Ovary (tissue), 9 donors: ENCODE measurements around the gene EML1. TPM values are rescaled to one million over a fixed set of nuclear protein-coding genes. Genes with fewer than 3 reads are reported as not detected.
"Not testable (repeated sequence)": the region's sequence is repeated elsewhere in the genome, so short reads cannot be mapped to it uniquely, and the experiment has no call there.

ENCODE experiments used
- DNase-seq, 5 donors: peaks; one replicate each; pipeline ENCODE4 v3.0.0-alpha.2; 2019 to 2020
- H3K27ac ChIP-seq, 2 donors: fragments of 200-600 bp; one replicate each; pipeline versions ENCODE4 v1.5.1 to v1.8.0; 2019 to 2022
- H3K27me3 ChIP-seq: fragments of 200-600 bp; one replicate; pipeline ENCODE4 v1.8.0; 2022
- H3K36me3 ChIP-seq: fragments of 200-600 bp; sonication (generic); one replicate; pipeline ENCODE4 v1.5.1; 2019
- H3K4me1 ChIP-seq: one replicate; pipeline ENCODE4 v1.8.1; 2013; ENCODE audit warnings: mild to moderate bottlenecking, moderate library complexity; ENCODE audit not compliant: insufficient read depth
- H3K4me3 ChIP-seq: fragments of 200-600 bp; sonication (generic); one replicate; pipeline ENCODE4 v1.5.1; 2017
- H3K9me3 ChIP-seq, 2 donors: fragments of 200-600 bp in 1 of 2; sonication (generic) in 1 of 2; one replicate each; pipeline versions ENCODE4 v1.5.1 to v1.8.1; 2013 to 2019; ENCODE audit warnings: mild to moderate bottlenecking in 1 of 2, moderate library complexity in 1 of 2
- EP300 ChIP-seq: sonication (generic); formaldehyde crosslinking; IDR thresholded peaks from one replicate; pipeline ENCODE4 v1.6.1; 2017; ENCODE audit warnings: antibody characterized with exemption
- POLR2A ChIP-seq: fragments of 450-650 bp; IDR thresholded peaks from one replicate; pipeline ENCODE4 v1.6.1; 2017; ENCODE audit warnings: antibody characterized with exemption, mild to moderate bottlenecking, moderate library complexity
- WGBS, 3 donors: extraction: QIAGEN DNeasy Blood & Tissue Kit in 1 of 3; methylation state at CpG; one replicate each; pipeline versions ENCODE4 v1.1.5 to v1.1.7; 2013 to 2017; 5-methylcytosine and 5-hydroxymethylcytosine counted together
- intact Hi-C, 4 donors: fragments of 100-400 bp; cut with DNase I; formaldehyde crosslinking; loops; one replicate each; pipeline versions ENCODE4 v1.11.0 to v1.15.1; 2022 to 2023
- polyA plus RNA-seq, 2 donors: library from polyadenylated mRNA; stranded (reverse); fragments of 200-250 nt in 1 of 2; fragments of 350-450 nt in 1 of 2; fragmentation: Illumina TruSeq in 1 of 2; extraction: RNeasy Lipid Tissue Mini Kit (QIAGEN cat#74804) in 1 of 2; gene quantifications; one replicate each; pipeline ENCODE4 v1.2.3, GENCODE V29; 2013 to 2014
- total RNA-seq, 7 donors: library from RNA; depleted of rRNA in 2 of 7; stranded (reverse); fragments of >200 nt in 2 of 7; fragmentation: NEBNext Ultra II Directional in 3 of 7; extraction: Animal tissue kit (Norgen Biotek cat#: 25700) in 3 of 7; gene quantifications; one replicate each; pipeline versions ENCODE4 v1.1.0 to v1.2.4, GENCODE V29; 2016 to 2023
- TF ChIP-seq, protein P1 (sequence below), 3 donors: fragments of 450-650 bp in 2 of 3; fragments of 200-600 bp in 1 of 3; IDR thresholded peaks; one replicate each; pipeline versions ENCODE4 v1.5.1 to v1.8.0; 2016 to 2022; ENCODE audit warnings: antibody characterized with exemption in 3 of 3, mild to moderate bottlenecking in 1 of 3
- donor health status: DM: no; HTN: no; CAD: no; lungs with moderate emphysema.
- donor health status: DM: no; HTN: no; CAD: no.
- donor health status: Bipolar disorder and iron deficiency.
- donor health status: DM: yes; HTN: yes; CAD: no.
- donor health status: DM: no; HTN: no; CAD: no.
- donor health status: DM: yes; HTN: yes; CAD: no.

The EML1 gene
- total and polyA plus RNA-seq, 9 donors, result 4.4 to 22.3 (median 9.8) TPM

DNA sequence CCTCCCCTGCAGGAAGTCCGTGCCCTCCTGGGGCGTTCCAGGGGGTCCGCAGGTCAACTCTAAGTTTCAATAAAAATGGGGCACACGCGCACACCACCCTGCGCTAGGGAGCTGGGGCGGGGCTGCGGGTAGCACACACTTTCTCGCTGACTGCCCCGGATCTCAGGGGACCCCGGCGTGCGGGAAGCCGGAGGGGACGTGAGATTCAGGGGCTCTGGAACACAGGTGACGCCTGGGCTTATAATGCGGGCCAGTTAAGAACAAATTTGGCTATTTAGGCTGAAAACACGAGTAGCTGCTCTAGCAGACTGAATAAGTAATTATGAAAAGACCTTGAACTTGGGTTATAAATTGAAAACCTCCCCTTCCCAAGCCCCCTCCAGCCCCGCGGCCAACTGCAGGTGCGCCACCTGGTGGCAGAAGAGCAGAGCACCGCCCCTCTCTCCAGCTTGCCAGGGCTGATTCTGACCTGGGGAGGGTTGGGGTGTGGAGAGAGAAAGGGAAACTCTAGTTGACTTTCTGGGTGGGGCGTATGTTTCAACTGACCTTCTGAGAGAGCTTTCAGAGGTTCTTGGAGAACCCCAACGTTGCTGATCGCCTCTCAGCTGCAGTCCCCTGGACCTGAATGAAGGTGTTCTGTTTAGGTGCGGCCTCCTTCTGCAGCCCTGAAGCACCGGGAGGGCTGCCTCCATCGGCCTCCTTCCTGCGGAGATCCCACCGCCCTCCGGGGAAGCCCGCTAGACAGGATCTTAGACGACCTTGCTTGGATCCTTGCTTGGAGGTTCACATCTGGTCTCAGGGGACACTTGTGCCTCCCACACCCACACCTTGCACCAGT, 153.7 kb downstream of the EML1 start:
- peak in 3 of 5 donors; percentile 31 to 55 (median 44) for DNase-seq
- no peak overlapping the region for H3K4me3 ChIP-seq
- H3K27ac ChIP-seq, result no peak overlapping the region

GRCh38 chr14:99947695-99948094, 154.5 kb downstream of the EML1 start:
- no peak overlapping the region for H3K4me3 ChIP-seq
- H3K36me3 ChIP-seq, result no peaks in the 10 kb centered on the region
- H3K27ac ChIP-seq, result no peak overlapping the region
- intact Hi-C loops, result no loop called here
- no peaks in the 10 kb centered on the region for H3K27me3 ChIP-seq
- no peak for DNase-seq
- TF ChIP-seq EP300, result no peak
- no peak for TF ChIP-seq POLR2A
- TF ChIP-seq, protein P1, sequence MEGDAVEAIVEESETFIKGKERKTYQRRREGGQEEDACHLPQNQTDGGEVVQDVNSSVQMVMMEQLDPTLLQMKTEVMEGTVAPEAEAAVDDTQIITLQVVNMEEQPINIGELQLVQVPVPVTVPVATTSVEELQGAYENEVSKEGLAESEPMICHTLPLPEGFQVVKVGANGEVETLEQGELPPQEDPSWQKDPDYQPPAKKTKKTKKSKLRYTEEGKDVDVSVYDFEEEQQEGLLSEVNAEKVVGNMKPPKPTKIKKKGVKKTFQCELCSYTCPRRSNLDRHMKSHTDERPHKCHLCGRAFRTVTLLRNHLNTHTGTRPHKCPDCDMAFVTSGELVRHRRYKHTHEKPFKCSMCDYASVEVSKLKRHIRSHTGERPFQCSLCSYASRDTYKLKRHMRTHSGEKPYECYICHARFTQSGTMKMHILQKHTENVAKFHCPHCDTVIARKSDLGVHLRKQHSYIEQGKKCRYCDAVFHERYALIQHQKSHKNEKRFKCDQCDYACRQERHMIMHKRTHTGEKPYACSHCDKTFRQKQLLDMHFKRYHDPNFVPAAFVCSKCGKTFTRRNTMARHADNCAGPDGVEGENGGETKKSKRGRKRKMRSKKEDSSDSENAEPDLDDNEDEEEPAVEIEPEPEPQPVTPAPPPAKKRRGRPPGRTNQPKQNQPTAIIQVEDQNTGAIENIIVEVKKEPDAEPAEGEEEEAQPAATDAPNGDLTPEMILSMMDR (IDR thresholded peaks at IDR 0.05), result no peak
- 64 to 66% (median 64%) methylated on average over 6 of the region's 6 CpGs for WGBS, 3 donors
- no peaks in the 10 kb centered on the region for H3K4me1 ChIP-seq
- no peaks in the 10 kb centered on the region for H3K9me3 ChIP-seq

More for the DNA sequence above, 153.7 kb downstream of the EML1 start:
- Histone ChIP-seq H3K27me3 (no peaks in the 10 kb centered on the region), H3K9me3 (no peaks in the 10 kb centered on the region), H3K36me3 (no peaks in the 10 kb centered on the region), H3K4me1 (no peaks in the 10 kb centered on the region)
- TF ChIP-seq EP300, result no peak
- TF ChIP-seq, protein P1 (IDR thresholded peaks at IDR 0.05), result peak; percentile 46 to 52 (median 50)
- WGBS, 3 donors, result 18 to 23% (median 23%) methylated on average over 33 of the region's 33 CpGs
- intact Hi-C loops, result no loop called here

- 26 to 38% (median 34%) methylated on average over 11 to 15 of the region's 19 CpGs for WGBS, 3 donors
- H3K27me3 ChIP-seq, H3K27ac ChIP-seq, H3K9me3 ChIP-seq, H3K36me3 ChIP-seq, H3K4me1 ChIP-seq, intact Hi-C loops, DNase-seq, H3K4me3 ChIP-seq: not testable (repeated sequence)
These were observed 156.0 kb downstream of the EML1 start for GRCh38 chr14:99949011-99949732.

DNA sequence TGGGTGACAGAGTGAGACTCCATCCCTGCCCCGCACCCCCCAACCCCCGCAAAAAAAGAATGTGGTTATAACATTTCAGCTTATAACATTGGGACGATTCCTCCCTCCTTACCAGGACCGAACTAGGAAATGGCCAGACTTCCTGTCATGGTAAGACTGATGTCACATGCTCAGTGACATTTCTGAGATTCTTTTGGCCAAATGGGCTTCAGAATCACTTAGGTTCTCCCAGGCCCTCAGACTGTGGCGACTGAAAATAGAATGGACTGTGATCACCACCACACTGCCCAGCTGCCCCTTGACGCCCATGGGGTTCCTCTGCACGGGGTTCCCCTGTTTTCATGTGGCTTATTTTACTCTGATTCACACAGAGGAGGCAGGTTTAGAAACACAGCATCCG, 157.0 kb downstream of the EML1 start:
- DNase-seq, result no peak
- intact Hi-C loops, result no loop called here
- Histone ChIP-seq H3K27ac (no peak overlapping the region), H3K4me3 (no peak overlapping the region), H3K9me3 (no peaks in the 10 kb centered on the region), H3K27me3 (no peaks in the 10 kb centered on the region), H3K4me1 (no peaks in the 10 kb centered on the region), H3K36me3 (no peaks in the 10 kb centered on the region)
- WGBS, 3 donors, result 57 to 76% (median 69%) methylated on average over 8 of the region's 8 CpGs
- no peak for TF ChIP-seq POLR2A
- TF ChIP-seq EP300, result no peak

DNA sequence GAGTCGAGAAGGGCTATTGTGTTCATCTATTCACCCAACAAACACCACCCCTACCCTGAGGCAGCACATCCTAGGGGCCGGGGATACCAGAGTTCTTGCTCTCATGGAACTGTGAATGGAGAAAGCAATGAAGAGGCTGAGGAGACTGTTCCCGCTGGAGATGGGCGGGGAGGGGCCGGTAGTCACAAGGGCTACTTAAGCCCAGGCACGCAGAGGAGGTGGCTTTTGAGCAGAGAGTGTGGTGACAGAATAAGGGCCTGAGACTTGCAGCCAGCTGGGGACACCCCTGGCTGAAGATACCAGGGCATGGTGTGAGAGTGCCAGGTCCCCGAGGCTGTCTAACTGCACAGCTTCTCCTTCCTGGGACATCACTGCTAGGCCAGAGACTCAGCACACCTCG, 157.9 kb downstream of the EML1 start:
- Histone ChIP-seq H3K4me3 (no peak overlapping the region), H3K27me3 (no peaks in the 10 kb centered on the region), H3K36me3 (no peaks in the 10 kb centered on the region), H3K9me3 (no peaks in the 10 kb centered on the region), H3K4me1 (no peaks in the 10 kb centered on the region), H3K27ac (no peak overlapping the region)
- intact Hi-C loops, result no loop called here
- TF ChIP-seq EP300 (no peak), POLR2A (no peak)
- TF ChIP-seq, protein P1 (IDR thresholded peaks at IDR 0.05), result no peak
- DNase-seq, result no peak
- WGBS, 3 donors, result 71 to 81% (median 73%) methylated on average over 8 of the region's 8 CpGs
